Measurements from ENCODE around the gene KDF1. TPM values are rescaled to one million over a fixed set of nuclear protein-coding genes. Genes with fewer than 3 reads are reported as not detected.

KDF1 gene
- total RNA-seq, 1 donor from 2014 or later: 1.2 TPM

DNA sequence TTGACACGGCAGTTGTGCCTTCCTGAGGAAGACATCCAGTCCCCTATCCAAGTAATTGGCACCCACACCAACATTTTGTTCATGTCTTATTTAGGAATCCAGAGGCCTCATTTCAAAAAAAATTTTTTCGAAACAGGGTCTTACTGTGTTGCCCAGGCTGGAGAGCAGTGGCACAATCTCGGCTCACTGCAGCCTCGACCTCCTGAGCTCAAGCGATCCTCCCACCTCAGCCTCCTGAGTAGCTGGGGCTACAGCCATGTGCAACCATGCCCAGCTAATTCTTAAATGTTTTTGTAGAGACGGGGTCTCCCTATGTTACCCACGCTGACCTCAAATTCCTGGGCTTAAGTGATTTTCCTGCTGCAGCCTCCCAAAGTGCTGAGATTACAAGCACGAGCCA lies 24.0 kb upstream of the KDF1 start:
- H3K27ac Mint-ChIP-seq (ENCODE audit: unreplicated experiment): no peak overlapping the region
- H3K4me1 Mint-ChIP-seq (ENCODE audit: low read depth, unreplicated experiment): no peaks in the 10 kb centered on the region
- H3K36me3 Mint-ChIP-seq (ENCODE audit: unreplicated experiment): no peaks in the 10 kb centered on the region

DNA sequence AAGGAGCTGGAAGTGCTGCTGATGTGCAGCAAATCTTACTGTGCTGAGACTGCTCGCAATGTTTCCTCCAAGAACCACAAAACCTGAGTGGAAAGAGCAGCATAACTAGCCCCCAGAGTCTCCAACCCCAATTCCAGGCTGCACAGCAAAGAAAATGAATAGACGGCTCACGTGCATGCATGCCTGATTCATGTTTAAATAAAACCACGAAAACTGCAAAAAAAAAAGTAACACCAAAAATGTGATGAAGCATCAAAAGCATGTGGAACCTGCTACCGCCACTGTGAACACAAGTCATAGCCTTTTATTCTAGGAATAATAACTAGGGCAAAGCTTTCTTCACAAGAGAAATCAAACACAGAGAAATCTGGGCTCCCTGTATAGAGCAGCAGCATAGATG lies 23.6 kb upstream of the KDF1 start:
- Mint-ChIP-seq H3K27ac (ENCODE audit: unreplicated experiment) (no peak overlapping the region), H3K9me3 (ENCODE audit: unreplicated experiment) (peaks cover 2% of the 10 kb centered on the region), H3K4me1 (ENCODE audit: low read depth, unreplicated experiment) (no peaks in the 10 kb centered on the region), H3K4me3 (ENCODE audit: unreplicated experiment) (no peak overlapping the region), H3K36me3 (ENCODE audit: unreplicated experiment) (no peaks in the 10 kb centered on the region), H3K27me3 (ENCODE audit: unreplicated experiment) (peaks cover 11% of the 10 kb centered on the region)
- TF ChIP-seq, protein P1, sequence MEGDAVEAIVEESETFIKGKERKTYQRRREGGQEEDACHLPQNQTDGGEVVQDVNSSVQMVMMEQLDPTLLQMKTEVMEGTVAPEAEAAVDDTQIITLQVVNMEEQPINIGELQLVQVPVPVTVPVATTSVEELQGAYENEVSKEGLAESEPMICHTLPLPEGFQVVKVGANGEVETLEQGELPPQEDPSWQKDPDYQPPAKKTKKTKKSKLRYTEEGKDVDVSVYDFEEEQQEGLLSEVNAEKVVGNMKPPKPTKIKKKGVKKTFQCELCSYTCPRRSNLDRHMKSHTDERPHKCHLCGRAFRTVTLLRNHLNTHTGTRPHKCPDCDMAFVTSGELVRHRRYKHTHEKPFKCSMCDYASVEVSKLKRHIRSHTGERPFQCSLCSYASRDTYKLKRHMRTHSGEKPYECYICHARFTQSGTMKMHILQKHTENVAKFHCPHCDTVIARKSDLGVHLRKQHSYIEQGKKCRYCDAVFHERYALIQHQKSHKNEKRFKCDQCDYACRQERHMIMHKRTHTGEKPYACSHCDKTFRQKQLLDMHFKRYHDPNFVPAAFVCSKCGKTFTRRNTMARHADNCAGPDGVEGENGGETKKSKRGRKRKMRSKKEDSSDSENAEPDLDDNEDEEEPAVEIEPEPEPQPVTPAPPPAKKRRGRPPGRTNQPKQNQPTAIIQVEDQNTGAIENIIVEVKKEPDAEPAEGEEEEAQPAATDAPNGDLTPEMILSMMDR (IDR thresholded peaks at IDR 0.05; ENCODE audit: partially characterized antibody, unreplicated experiment): no peak
- no peak for DNase-seq

More for the DNA sequence above, 24.0 kb upstream of the KDF1 start:
- Mint-ChIP-seq H3K27me3 (ENCODE audit: unreplicated experiment) (peaks cover 11% of the 10 kb centered on the region), H3K4me3 (ENCODE audit: unreplicated experiment) (no peak overlapping the region), H3K9me3 (ENCODE audit: unreplicated experiment) (peaks cover 2% of the 10 kb centered on the region)
- TF ChIP-seq, protein P1 (IDR thresholded peaks at IDR 0.05; ENCODE audit: partially characterized antibody, unreplicated experiment): no peak
- no peak for DNase-seq

DNA sequence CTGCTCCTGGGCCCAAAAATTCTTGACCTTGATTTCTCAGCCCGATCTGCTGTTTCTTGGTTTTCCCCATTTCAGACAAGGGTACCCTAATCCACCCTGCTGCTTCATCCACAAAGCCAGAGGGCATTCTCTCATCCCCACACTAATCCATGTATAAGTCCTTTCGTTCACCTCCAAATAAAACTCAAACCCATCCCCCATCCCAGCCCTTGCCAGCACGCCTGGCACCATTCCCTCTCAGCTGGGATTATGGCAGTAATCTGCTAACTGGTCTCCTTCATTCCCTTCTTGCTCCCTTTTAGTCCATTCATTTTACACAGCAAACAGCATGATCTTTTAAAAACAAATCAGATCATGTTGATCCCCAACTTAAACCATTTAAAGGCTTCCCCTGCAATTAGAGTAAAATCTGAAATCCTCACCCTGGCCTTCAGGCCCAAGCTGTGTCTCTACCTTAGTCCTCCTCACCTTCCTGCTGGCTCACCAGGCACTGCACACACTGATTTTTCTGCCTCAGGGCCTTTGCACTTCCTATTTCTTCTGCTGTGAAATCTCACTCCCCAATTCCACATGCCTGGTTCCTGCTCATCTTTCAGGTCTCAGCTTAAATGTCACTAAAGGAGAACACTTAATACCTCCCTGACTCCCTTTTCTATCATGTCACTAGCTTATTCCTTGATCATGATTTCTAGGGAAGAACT lies 21.0 kb upstream of the KDF1 start:
- TF ChIP-seq, protein P1 (IDR thresholded peaks at IDR 0.05; ENCODE audit: partially characterized antibody, unreplicated experiment): no peak
- Mint-ChIP-seq H3K9me3 (ENCODE audit: unreplicated experiment) (peaks cover 3% of the 10 kb centered on the region), H3K36me3 (ENCODE audit: unreplicated experiment) (no peaks in the 10 kb centered on the region), H3K27me3 (ENCODE audit: unreplicated experiment) (peaks cover 7% of the 10 kb centered on the region), H3K27ac (ENCODE audit: unreplicated experiment) (no peak overlapping the region), H3K4me3 (ENCODE audit: unreplicated experiment) (no peak overlapping the region), H3K4me1 (ENCODE audit: low read depth, unreplicated experiment) (no peaks in the 10 kb centered on the region)
- no peak for DNase-seq

DNA sequence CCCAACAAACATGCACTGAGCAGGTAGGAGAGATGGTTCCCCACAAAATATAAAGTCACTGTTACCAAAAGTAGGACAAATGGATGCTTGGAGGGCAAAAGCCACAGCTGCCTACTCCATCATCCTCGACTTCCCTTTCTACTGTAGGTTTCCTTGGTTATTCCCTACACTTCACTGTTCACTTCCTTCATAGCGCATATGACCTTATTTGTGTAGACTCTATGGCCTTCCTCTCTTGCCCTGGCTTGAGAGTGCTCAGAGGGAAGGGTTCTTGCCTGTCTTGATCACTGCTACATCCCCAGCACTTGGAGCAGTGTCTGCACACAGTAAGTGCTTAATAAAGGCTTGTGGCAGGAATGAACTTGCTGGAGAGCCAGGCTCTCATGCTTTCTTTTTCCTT lies 18.6 kb upstream of the KDF1 start:
- Mint-ChIP-seq H3K27me3 (ENCODE audit: unreplicated experiment) (peaks cover 5% of the 10 kb centered on the region), H3K27ac (ENCODE audit: unreplicated experiment) (no peak overlapping the region), H3K9me3 (ENCODE audit: unreplicated experiment) (peaks cover 3% of the 10 kb centered on the region), H3K4me3 (ENCODE audit: unreplicated experiment) (no peak overlapping the region), H3K36me3 (ENCODE audit: unreplicated experiment) (no peaks in the 10 kb centered on the region), H3K4me1 (ENCODE audit: low read depth, unreplicated experiment) (no peaks in the 10 kb centered on the region)
- TF ChIP-seq, protein P1 (IDR thresholded peaks at IDR 0.05; ENCODE audit: partially characterized antibody, unreplicated experiment): no peak
- DNase-seq: no peak
